Measurements from ENCODE around the gene LPAR1.

DNA sequence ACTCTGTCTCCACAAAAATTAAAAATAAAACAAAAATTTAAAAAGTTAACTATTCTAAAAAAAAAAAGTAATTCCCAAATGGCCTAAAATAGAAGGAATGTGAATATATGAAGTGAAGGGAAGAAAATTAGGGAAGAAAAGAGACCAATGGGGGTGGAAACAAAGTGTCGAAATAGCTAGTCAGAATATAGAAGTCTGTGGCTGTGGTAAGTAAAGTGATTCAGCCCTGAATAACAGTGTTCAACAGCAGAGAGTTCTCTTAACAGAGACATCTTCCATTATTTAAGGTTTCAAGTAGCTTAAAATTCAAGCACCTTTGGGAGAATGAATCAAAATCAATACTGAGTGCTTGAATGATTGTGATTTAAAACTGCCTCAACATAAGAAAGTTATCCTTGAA, 51.7 kb downstream of the LPAR1 start:
- TF ChIP-seq, protein P1, sequence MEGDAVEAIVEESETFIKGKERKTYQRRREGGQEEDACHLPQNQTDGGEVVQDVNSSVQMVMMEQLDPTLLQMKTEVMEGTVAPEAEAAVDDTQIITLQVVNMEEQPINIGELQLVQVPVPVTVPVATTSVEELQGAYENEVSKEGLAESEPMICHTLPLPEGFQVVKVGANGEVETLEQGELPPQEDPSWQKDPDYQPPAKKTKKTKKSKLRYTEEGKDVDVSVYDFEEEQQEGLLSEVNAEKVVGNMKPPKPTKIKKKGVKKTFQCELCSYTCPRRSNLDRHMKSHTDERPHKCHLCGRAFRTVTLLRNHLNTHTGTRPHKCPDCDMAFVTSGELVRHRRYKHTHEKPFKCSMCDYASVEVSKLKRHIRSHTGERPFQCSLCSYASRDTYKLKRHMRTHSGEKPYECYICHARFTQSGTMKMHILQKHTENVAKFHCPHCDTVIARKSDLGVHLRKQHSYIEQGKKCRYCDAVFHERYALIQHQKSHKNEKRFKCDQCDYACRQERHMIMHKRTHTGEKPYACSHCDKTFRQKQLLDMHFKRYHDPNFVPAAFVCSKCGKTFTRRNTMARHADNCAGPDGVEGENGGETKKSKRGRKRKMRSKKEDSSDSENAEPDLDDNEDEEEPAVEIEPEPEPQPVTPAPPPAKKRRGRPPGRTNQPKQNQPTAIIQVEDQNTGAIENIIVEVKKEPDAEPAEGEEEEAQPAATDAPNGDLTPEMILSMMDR (tag by site-specific recombination; IDR thresholded peaks at IDR 0.05): no peak
- TF ChIP-seq ZNF768 (tag by site-specific recombination; IDR thresholded peaks at IDR 0.05): no peak
- no peak for TF ChIP-seq ZFP41 (tag by site-specific recombination; IDR thresholded peaks at IDR 0.05; ENCODE audit: borderline replicate concordance)
- no peak for TF ChIP-seq ZNF707 (tag by site-specific recombination; IDR thresholded peaks at IDR 0.05)
- TF ChIP-seq, protein P2, sequence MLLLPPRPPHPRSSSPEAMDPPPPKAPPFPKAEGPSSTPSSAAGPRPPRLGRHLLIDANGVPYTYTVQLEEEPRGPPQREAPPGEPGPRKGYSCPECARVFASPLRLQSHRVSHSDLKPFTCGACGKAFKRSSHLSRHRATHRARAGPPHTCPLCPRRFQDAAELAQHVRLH (tag by site-specific recombination; IDR thresholded peaks at IDR 0.05): no peak
- TF ChIP-seq ZNF596 (tag by site-specific recombination; IDR thresholded peaks at IDR 0.05): no peak
- TF ChIP-seq ZNF239 (tag by site-specific recombination; IDR thresholded peaks at IDR 0.05): no peak
- no peak for TF ChIP-seq YY1 (tag by site-specific recombination; IDR thresholded peaks at IDR 0.05)
- no peak for TF ChIP-seq ZNF394 (tag by site-specific recombination; IDR thresholded peaks at IDR 0.05; ENCODE audit: borderline replicate concordance)
- TF ChIP-seq ZBTB8A (tag by site-specific recombination; IDR thresholded peaks at IDR 0.05): no peak
- TF ChIP-seq, protein P3, sequence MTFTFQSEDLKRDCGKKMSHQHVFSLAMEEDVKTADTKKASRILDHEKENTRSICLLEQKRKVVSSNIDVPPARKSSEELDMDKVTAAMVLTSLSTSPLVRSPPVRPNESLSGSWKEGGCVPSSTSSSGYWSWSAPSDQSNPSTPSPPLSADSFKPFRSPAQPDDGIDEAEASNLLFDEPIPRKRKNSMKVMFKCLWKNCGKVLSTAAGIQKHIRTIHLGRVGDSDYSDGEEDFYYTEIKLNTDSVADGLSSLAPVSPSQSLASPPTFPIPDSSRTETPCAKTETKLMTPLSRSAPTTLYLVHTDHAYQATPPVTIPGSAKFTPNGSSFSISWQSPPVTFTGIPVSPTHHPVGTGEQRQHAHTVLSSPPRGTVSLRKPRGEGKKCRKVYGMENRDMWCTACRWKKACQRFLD (tag by site-specific recombination; IDR thresholded peaks at IDR 0.05): no peak
- no peak for TF ChIP-seq ZNF24 (tag by site-specific recombination; IDR thresholded peaks at IDR 0.05)
- TF ChIP-seq ZNF792 (tag by site-specific recombination; IDR thresholded peaks at IDR 0.05): no peak
